Activated CD4-positive, CD25-positive, alpha-beta regulatory T cell (primary cell): ENCODE data around the gene SLC12A4.
"Not testable (repeated sequence)": the region's sequence is repeated elsewhere in the genome, so short reads cannot be mapped to it uniquely, and the experiment has no call there.

Experiments used
- DNase-seq, 4 experiments: peaks; one replicate each; lab custom pipeline; 2025; lab: John Stamatoyannopoulos, UW

Gene SLC12A4

DNA sequence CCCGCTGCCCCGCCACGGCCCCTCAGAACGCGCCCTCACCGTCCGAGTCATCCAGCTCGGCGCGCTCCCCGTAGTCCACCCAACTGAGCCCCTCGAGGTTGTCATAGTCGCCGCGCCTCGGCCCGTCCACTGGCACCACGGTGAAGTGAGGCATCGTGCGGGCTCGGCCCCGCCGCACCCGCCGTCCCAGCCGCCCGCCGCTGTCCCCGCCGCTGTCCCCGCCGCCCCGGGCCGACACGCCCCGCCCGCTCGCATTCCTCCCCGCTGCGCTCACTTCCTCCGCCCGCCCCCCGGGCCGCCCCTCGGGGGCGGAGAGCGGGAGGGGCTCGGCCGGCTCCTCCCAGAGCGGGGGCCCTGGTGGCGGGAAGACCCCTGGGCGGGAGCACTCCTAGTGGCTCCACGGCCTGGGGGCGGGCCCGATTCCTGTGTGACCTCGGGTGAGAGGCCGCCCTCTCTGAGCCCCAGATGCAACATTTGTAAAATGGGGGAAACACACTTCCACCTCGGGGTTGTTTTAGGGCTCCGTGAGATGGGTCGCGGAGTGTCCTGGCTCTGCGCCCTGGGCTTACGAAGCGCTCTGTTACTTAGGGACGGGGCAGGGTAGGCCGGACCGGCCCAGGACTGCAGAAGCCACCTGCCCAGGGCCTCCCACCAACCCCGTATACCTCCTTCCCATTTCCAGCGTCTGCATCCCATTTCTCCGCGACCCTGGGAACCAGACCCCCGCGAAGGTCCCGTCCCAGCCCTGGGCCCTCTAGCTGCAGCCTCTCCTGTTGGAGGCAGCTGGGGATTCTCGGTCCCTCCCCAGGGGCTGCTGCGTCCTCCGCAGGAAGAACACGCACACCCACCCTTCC lies at the start of gene SLC12A4:
SLC12A4 (minus strand) TSS at position 238 of the 854 bp plus-strand sequence; CDS start at position 154, 84 bp downstream.
- DNase-seq: peak; percentile 58 to 70 (median 64)

DNA sequence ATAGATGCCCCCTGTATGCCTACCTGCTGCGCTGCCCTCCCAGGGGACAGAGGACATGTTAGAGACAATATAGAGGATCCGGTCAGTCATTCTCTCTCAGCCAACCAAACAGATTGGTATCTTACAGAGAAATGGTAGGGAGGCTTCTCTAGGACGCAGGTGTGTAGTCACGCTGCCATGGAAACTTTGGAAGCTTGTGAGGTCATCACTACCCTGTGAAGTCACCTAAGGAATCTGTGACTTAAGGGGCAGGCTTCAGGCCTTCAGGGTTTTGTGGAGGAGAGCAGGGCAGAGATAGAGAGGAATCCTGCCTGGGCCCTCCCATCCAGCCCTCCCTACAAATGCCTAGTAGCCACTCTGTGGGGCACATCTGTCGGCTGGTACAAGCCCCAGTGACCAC lies 47.2 kb upstream of the SLC12A4 start, which contains the start of gene DPEP2NB:
DPEP2NB (minus strand) TSS at position 231 of the 400 bp plus-strand sequence; CDS start at position 90, 141 bp downstream.
- no peak for DNase-seq

- DNase-seq: no peak
Measured at GRCh38 chr16:68013440-68013839, 45.0 kb upstream of the SLC12A4 start.

DNA sequence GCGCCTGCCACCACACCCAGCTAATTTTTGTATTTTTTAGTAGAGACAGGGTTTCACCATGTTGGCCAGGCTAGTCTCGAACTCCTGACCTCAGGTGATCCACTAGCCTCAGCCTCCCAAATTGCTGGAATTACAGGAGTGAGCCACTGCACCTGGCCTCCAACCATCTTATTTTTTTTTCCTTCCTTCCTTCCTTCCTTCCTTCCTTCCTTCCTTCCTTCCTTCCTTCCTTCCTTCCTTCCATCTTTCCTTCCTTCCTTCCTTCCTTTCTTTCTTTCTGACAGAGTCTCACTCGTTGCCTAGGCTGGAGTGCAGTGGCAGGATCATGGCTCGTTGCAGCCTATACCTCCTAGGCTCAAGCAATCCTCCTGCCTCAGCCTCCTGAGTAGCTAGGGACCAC lies 41.4 kb upstream of the SLC12A4 start:
- DNase-seq: not testable (repeated sequence)

GRCh38 chr16:68009157-68009735 lies 40.8 kb upstream of the SLC12A4 start:
- no peak for DNase-seq

DNA sequence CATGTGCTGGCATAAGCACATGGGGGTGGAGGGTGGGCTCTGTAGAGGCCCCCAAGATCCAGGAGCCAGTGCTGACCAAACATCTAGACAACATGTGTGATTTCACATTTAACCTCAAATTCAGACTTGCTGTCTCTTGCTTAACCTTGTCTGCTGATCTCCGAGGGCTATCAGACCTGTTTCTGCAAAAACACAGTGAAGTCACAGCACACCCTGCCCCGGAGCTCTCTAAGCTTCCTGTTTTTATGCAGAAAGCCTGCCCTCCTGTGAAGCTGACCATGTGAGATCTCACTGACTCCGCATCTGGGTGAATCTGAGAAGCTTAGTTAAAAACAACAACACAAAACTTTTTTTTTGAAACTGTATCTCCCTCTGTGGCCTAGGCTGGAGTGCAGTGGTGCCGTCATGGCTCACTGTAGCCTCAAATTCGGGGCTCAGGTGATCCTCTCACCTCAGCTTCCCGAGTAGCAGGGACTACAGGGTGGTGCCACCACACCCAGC lies 37.4 kb upstream of the SLC12A4 start:
- peak in 2 of 4 experiments; percentile 47 to 48 for DNase-seq

GRCh38 chr16:68005211-68005610 lies 36.8 kb upstream of the SLC12A4 start:
- no peak for DNase-seq

GRCh38 chr16:68003031-68003430 lies 34.6 kb upstream of the SLC12A4 start:
- DNase-seq: no peak

GRCh38 chr16:68000450-68000849 lies 32.0 kb upstream of the SLC12A4 start:
- DNase-seq: no peak

DNA sequence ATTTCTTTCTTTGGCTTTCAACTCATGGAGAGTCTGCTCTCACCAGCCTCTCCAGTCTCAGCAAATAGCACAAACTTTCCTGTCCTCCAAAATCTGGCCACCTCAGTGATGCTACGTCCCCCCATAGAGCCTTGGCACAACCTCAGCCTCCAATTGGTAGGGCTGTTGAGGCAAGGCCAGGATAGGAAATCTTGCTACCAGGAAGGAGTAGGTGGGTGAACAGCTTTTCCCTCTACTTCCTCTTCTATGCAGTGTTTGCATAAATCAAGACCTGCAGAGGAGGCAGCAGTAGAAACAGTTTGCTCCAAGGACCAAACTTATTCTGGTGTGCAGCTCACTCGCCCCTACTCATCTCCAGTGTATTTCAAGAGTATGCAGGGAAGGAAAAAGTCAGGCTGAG lies 31.5 kb upstream of the SLC12A4 start:
- no peak for DNase-seq

- peak in 2 of 4 experiments; percentile 26 to 27 for DNase-seq
Measured at GRCh38 chr16:67998779-67999688, 30.6 kb upstream of the SLC12A4 start, which contains the start of gene DPEP2. TSS of gene DPEP2 (minus strand) at chr16:67999484. CDS start at chr16:67993212, 6,272 bp downstream.

- DNase-seq: not testable (repeated sequence)
Measured at GRCh38 chr16:67998231-67998778, 29.9 kb upstream of the SLC12A4 start.

DNA sequence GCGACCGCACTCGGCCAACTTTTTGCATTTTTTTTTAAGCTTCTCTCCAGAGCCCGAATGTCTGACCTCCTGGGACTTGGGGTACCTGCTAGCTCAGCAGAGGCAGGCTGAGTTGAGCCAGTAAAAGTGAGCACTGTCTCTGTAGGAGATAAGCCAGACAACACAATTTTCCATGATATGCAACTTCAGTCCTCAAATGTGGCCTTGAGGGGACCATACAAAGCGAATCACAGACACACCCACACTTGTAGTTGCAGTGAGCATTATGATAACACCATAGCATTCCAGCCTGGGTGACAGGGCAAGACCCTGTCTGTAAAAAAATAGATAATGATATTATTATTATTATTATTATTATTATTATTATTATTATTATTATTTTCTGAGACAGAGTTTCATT lies 28.2 kb upstream of the SLC12A4 start:
- DNase-seq: no peak

GRCh38 chr16:67995423-67995822 lies 27.0 kb upstream of the SLC12A4 start:
- DNase-seq: no peak

DNA sequence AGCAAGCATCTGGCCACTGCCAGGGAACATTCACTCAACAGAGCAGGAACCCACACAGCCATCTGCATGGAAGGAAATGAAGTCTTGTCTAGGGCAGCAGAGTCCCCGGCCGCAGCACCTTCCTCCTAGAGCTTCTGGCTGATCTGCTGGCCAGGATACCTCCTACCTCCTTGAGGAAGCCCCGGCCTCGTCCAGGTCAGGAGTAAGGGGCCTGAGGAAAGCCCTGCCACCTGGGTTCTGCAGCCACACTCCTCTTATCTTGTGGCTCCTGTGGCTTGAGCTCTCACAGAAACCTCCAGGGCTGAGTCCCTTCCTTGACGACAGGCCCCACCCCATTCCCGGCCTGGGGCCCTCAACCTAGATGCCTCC lies 25.6 kb upstream of the SLC12A4 start:
- DNase-seq: not testable (repeated sequence)

DNA sequence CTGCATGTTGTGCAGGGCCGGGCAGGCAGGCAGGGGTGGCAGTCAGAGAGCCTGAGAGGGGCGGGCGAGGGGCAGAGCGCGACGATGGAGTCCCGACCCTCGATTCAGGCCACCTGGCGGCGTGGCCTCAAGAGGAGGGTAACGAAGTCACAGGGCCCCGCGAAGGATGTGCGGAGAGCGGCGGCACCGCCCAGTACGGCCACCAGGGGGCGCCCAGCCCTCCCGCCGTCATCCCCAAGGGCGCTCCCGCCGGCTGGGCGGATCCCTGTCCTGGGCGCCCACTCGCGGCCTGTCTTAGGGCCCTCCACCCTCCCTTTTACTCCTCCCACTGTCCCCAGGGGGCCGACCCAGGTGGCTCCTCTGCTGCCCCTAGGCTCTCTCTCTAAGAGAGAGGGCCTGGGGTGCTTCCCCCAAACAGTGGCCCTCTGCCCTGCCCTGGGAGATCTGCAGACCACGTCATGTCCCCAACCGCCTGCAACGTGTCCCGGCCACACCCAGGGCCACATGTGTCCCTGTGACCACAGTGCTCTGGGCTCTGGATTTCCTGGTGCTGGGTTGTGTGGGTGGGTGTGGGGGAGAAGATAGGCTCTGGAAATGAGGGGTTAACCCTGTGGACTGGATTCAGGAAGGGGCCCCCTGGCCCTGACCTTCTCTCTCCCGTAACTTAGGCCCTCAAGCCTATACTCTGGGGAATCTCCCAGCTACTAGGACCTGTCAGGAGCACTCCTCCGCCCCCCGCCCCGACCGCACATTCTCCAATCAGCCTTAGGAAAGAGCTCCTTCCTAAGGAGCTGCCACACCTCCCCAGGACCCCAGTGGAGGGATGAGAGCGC lies 25.0 kb upstream of the SLC12A4 start:
- DNase-seq: peak; percentile 65 to 70 (median 68)

DNA sequence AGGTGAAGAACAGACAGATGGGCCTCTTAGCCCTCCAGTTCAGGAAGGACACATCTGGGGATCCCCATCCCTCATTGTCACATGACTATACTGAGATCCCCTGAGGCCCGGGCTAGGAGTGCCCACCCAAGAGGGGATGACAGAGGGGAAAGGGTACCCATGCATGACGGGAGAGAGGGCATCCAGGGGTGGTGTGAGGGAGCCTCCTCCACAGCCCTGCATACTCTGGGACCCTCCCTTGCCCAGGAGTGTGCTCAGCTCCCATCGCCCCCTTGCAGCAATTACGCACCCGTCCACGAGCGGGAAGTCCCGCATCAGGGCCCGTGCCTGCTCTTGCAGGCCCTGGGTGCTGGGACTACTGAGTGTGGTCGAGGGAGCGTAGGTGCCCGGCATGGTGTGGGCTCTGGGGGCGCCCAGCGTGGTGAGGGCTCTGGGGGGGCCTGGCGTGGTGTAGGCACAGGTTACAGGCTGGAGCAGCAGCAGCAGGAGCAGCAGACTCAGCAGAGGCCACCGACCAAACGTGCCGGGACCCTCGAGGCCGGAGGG lies 24.3 kb upstream of the SLC12A4 start:
- no peak for DNase-seq

- no peak for DNase-seq
Measured at GRCh38 chr16:67990018-67990386, 21.6 kb upstream of the SLC12A4 start.

GRCh38 chr16:67989322-67990017 lies 21.0 kb upstream of the SLC12A4 start:
- DNase-seq: no peak

DNA sequence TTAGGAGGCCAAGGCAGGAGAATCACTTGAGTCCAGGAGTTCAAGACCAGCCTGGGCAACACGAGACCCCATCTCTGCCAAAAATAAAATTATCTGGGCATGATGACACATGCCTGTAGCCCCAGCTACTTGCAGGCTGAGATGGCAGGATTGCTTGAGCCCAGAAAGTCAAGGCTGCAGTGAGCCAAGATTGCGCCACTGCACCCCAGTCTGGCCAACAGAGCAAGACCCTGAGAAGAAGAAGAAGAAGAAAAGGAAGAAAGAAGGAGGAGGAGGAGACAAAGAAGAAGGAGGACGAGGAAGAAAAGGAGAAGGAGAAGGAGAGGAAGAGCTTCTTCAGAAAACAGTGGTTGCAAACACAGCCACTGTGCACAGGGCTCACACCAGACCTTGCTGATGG lies 20.2 kb upstream of the SLC12A4 start:
- no peak for DNase-seq
